Measurements from ENCODE around the gene SCAI.

DNA sequence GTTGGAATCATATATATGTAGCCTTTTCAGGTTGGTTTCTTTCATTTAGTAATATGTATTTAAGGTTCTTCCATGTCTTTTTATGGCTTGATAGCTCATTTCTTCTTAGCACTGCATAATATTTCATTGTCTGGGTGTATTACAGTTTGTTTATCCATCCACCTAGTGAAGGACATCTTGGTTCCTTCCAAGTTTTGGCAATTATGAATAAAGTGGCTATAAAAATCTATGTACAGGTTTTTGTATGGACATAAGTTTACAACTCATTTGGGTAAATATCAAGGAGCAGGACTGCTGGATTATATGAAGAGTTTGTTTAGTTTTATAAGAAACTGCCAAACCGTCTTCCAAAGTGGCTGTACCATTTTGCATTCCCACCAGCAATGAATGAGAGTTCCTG is 34.6 kb upstream of the SCAI start:
- TF ChIP-seq POLR2AphosphoS5 (IDR thresholded peaks at IDR 0.05; ENCODE audit: low read depth, low read length) (no peak), SIN3A (IDR thresholded peaks at IDR 0.05; ENCODE audit: borderline replicate concordance, insufficient read depth, low read length) (no peak), FOXP2 (optimal IDR thresholded peaks at IDR 0.05; ENCODE audit: borderline replicate concordance, extremely low read depth, extremely low read length, insufficient read depth) (no peak), TAF1 (IDR thresholded peaks at IDR 0.05; ENCODE audit: borderline replicate concordance, insufficient read depth, low read length) (no peak)
- TF ChIP-seq, protein P1, sequence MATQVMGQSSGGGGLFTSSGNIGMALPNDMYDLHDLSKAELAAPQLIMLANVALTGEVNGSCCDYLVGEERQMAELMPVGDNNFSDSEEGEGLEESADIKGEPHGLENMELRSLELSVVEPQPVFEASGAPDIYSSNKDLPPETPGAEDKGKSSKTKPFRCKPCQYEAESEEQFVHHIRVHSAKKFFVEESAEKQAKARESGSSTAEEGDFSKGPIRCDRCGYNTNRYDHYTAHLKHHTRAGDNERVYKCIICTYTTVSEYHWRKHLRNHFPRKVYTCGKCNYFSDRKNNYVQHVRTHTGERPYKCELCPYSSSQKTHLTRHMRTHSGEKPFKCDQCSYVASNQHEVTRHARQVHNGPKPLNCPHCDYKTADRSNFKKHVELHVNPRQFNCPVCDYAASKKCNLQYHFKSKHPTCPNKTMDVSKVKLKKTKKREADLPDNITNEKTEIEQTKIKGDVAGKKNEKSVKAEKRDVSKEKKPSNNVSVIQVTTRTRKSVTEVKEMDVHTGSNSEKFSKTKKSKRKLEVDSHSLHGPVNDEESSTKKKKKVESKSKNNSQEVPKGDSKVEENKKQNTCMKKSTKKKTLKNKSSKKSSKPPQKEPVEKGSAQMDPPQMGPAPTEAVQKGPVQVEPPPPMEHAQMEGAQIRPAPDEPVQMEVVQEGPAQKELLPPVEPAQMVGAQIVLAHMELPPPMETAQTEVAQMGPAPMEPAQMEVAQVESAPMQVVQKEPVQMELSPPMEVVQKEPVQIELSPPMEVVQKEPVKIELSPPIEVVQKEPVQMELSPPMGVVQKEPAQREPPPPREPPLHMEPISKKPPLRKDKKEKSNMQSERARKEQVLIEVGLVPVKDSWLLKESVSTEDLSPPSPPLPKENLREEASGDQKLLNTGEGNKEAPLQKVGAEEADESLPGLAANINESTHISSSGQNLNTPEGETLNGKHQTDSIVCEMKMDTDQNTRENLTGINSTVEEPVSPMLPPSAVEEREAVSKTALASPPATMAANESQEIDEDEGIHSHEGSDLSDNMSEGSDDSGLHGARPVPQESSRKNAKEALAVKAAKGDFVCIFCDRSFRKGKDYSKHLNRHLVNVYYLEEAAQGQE (IDR thresholded peaks at IDR 0.05; ENCODE audit: insufficient read depth in 1 of 2, low read depth in 2 of 2, low read length in 2 of 2) = no peak
